ENCODE measurements around the gene SLC8A1. TPM values are rescaled to one million over a fixed set of nuclear protein-coding genes. Genes with fewer than 3 reads are reported as not detected.

The SLC8A1 gene
- total and polyA plus RNA-seq, 10 of the 15 experiments (the other 5 are each of a cell fraction or from before 2014, with no cell fraction given): under 0.01 to 1.2 (median 0.01) TPM; not detected in 3

- no peak overlapping the region for H2AFZ ChIP-seq (ENCODE audit: control insufficient read depth, low read depth, low read length)
- DNase-seq (ENCODE audit: low read depth, low spot score) (no peak), ATAC-seq (no peak), FAIRE-seq (no peak)
- no peak overlapping the region for H3K27ac ChIP-seq (ENCODE audit: control insufficient read depth, insufficient read depth)
- H3K4me1 ChIP-seq (ENCODE audit: control insufficient read depth, insufficient read depth, low read length): no peaks in the 10 kb centered on the region
- H3K79me2 ChIP-seq (ENCODE audit: control insufficient read depth, insufficient read depth, low read length): no peaks in the 10 kb centered on the region
- POLR2A ChIA-PET: no interaction called here
- no peaks in the 10 kb centered on the region for H4K20me1 ChIP-seq (ENCODE audit: control insufficient read depth, insufficient read depth)
- no peak overlapping the region for H3K9ac ChIP-seq (ENCODE audit: control insufficient read depth, insufficient read depth, low read length)
- no peaks in the 10 kb centered on the region for H3K27me3 ChIP-seq (replicated peaks in 1 of 2; ENCODE audit: control insufficient read depth in 2 of 2, insufficient read depth in 2 of 2, low read length in 1 of 2)
- no peaks in the 10 kb centered on the region for H3K9me3 ChIP-seq (replicated peaks; ENCODE audit: control insufficient read depth, insufficient read depth, low read length)
- H3K36me3 ChIP-seq (ENCODE audit: control insufficient read depth in 2 of 2, insufficient read depth in 2 of 2, low read length in 1 of 2): no peaks in the 10 kb centered on the region
- H3K4me3 ChIP-seq: no peak overlapping the region
- RAD21 ChIA-PET (ENCODE audit: unreplicated experiment): no interaction called here
- SMC1A ChIA-PET (ENCODE audit: uncharacterized antibody, unreplicated experiment): interaction anchor here (1.0 to 2.8 kb wide), 3 partner anchors 8 to 31 kb away, joined by 3 to 10 read pairs (median 9); no protein-coding TSS in a partner anchor
- intact Hi-C loops (cut with micrococcal nuclease; ENCODE audit: unreplicated experiment): no loop called here
- CTCF ChIA-PET: no interaction called here
- no peak for TF ChIP-seq SUPT20H (IDR thresholded peaks at IDR 0.05; ENCODE audit: borderline replicate concordance, control insufficient read depth, low read depth, low read length)
- TF ChIP-seq RBBP5 (conservative IDR thresholded peaks at IDR 0.05): no peak
- no peak for TF ChIP-seq SIN3A (IDR thresholded peaks at IDR 0.05; ENCODE audit: low read depth, low read length)
- TF ChIP-seq IKZF1 (conservative IDR thresholded peaks at IDR 0.05): no peak
- TF ChIP-seq MLLT1 (IDR thresholded peaks at IDR 0.05): no peak
- TF ChIP-seq ZNF687 (IDR thresholded peaks at IDR 0.05): no peak
- TF ChIP-seq SMAD5 (IDR thresholded peaks at IDR 0.05; ENCODE audit: low read depth): no peak
- TF ChIP-seq E2F4 (IDR thresholded peaks at IDR 0.05; ENCODE audit: low read depth, low read length): no peak
- TF ChIP-seq HCFC1 (IDR thresholded peaks at IDR 0.05; ENCODE audit: low read length): no peak
- no peak for TF ChIP-seq ETV6 (conservative IDR thresholded peaks at IDR 0.05 in 1 of 2, IDR thresholded peaks at IDR 0.05 in 1 of 2; ENCODE audit: borderline replicate concordance in 1 of 2, low read depth in 1 of 2)
- TF ChIP-seq CEBPZ (IDR thresholded peaks at IDR 0.05; ENCODE audit: low read depth, low read length): no peak
- BruUV-seq (replicated peaks): no TSS peak
- in situ Hi-C loops (cut with MboI): no loop called here
- no peak overlapping the region for H3K4me2 ChIP-seq (ENCODE audit: control insufficient read depth, insufficient read depth)
Observed at GRCh38 chr2:40480073-40480472, 28.2 kb upstream of the SLC8A1 start.

Data from GM12878 (cell line).